Hepatocyte (in vitro differentiated cells): ENCODE results near the gene RPL28. TPM values are rescaled to one million over a fixed set of nuclear protein-coding genes. Genes with fewer than 3 reads are reported as not detected.

Experiments used
- DNase-seq: peaks from one replicate; pipeline ENCODE4 v3.0.0-alpha.2; 2016; ENCODE audit warnings: low spot score
- H2AFZ ChIP-seq: fragments of 200-600 bp; sonication (generic); 2 replicates; pipeline ENCODE4 v1.6.0; 2016; ENCODE audit warnings: antibody characterized with exemption, mild to moderate bottlenecking
- H3K27ac ChIP-seq: fragments of 200-600 bp; sonication (generic); 2 replicates; pipeline ENCODE4 v1.5.1; 2016; ENCODE audit warnings: mild to moderate bottlenecking
- H3K27me3 ChIP-seq: fragments of 200-600 bp; sonication (generic); 2 replicates; pipeline ENCODE4 v1.6.1; 2016
- H3K36me3 ChIP-seq: fragments of 200-600 bp; sonication (generic); replicated peaks from 2 replicates; pipeline ENCODE4 v1.5.1; 2016; ENCODE audit warnings: low read depth; ENCODE audit not compliant: insufficient read depth
- H3K4me1 ChIP-seq: fragments of 200-600 bp; sonication (generic); 2 replicates; pipeline ENCODE4 v1.5.1; 2016; ENCODE audit warnings: mild to moderate bottlenecking, moderate library complexity; ENCODE audit not compliant: insufficient read depth
- H3K4me2 ChIP-seq: fragments of 200-600 bp; sonication (generic); 2 replicates; pipeline ENCODE4 v1.6.0; 2016
- H3K4me3 ChIP-seq: fragments of 200-600 bp; sonication (generic); 2 replicates; pipeline ENCODE4 v1.5.1; 2016; ENCODE audit warnings: mild to moderate bottlenecking
- H3K79me2 ChIP-seq: fragments of 200-600 bp; sonication (generic); 2 replicates; pipeline ENCODE4 v1.6.0; 2017; ENCODE audit warnings: mild to moderate bottlenecking
- H3K9me2 ChIP-seq: fragments of 200-600 bp; sonication (generic); replicated peaks from 2 replicates; pipeline ENCODE4 v1.6.0; 2017; ENCODE audit warnings: mild to moderate bottlenecking; ENCODE audit not compliant: insufficient read depth
- H3K9me3 ChIP-seq: fragments of 200-600 bp; sonication (generic); 2 replicates; pipeline ENCODE4 v1.5.1; 2016; ENCODE audit warnings: low read depth, mild to moderate bottlenecking
- H4K20me1 ChIP-seq: fragments of 200-600 bp; sonication (generic); 2 replicates; pipeline ENCODE4 v1.6.0; 2016; ENCODE audit warnings: mild to moderate bottlenecking; ENCODE audit not compliant: insufficient read depth, poor library complexity, severe bottlenecking
- CTCF ChIP-seq: fragments of 200-600 bp; sonication (generic); IDR thresholded peaks from 2 replicates; pipeline ENCODE4 v1.5.1; 2016; ENCODE audit warnings: antibody characterized with exemption, mild to moderate bottlenecking; ENCODE audit not compliant: poor library complexity
- EZH2 ChIP-seq: fragments of 200-600 bp; sonication (generic); IDR thresholded peaks from 2 replicates; pipeline ENCODE4 v1.6.1; 2016; ENCODE audit warnings: antibody characterized with exemption, mild to moderate bottlenecking, borderline replicate concordance
- EZH2phosphoT487 ChIP-seq: fragments of 200-600 bp; sonication (generic); IDR thresholded peaks from one replicate; pipeline ENCODE4 v1.6.1; 2018; ENCODE audit warnings: antibody characterized with exemption, mild to moderate bottlenecking, low read depth, moderate library complexity; ENCODE audit not compliant: unreplicated experiment, severe bottlenecking
- WGBS: methylation state at CpG from one replicate; pipeline ENCODE4 v1.1.6; 2016; ENCODE audit warnings: low lambda C conversion rate; ENCODE audit errors: missing lambda C conversion rate; 5-methylcytosine and 5-hydroxymethylcytosine counted together
- polyA plus RNA-seq: library from polyadenylated mRNA; unstranded; fragments of >200 nt; fragmentation: Nextera tagmentation; extraction: Ambion mirVana; gene quantifications from 2 replicates; pipeline ENCODE4 v1.2.1, GENCODE V29; 2016
- total RNA-seq: library from RNA; depleted of rRNA; stranded (reverse); fragments of >200 nt; gene quantifications from 2 replicates; pipeline ENCODE4 v1.2.3, GENCODE V29; 2014

Gene RPL28
- total and polyA plus RNA-seq, 2 experiments from 2014 or later, result 437 to 604 TPM

- Histone ChIP-seq H3K9me2 (no peaks in the 10 kb centered on the region), H3K9me3 (no peaks in the 10 kb centered on the region), H3K4me1 (no peaks in the 10 kb centered on the region), H2AFZ (no peak overlapping the region), H3K79me2 (peaks cover 16% of the 10 kb centered on the region), H3K27me3 (no peaks in the 10 kb centered on the region), H3K36me3 (no peaks in the 10 kb centered on the region), H4K20me1 (peaks cover 5% of the 10 kb centered on the region), H3K4me2 (peak overlapping the region; percentile 94), H3K27ac (no peak overlapping the region), H3K4me3 (no peak overlapping the region)
- DNase-seq, result no peak
- WGBS, result 90% methylated on average over 29 of the region's 50 CpGs
- no peak for TF ChIP-seq CTCF
- TF ChIP-seq EZH2, result no peak
- TF ChIP-seq EZH2phosphoT487, result no peak
Measured at GRCh38 chr19:55341595-55342531, 43.9 kb upstream of the RPL28 start.

GRCh38 chr19:55344444-55344843, 41.3 kb upstream of the RPL28 start:
- Histone ChIP-seq H2AFZ (no peak overlapping the region), H4K20me1 (peaks cover 5% of the 10 kb centered on the region), H3K79me2 (peaks cover 16% of the 10 kb centered on the region), H3K4me1 (no peaks in the 10 kb centered on the region), H3K36me3 (no peaks in the 10 kb centered on the region), H3K4me2 (no peak overlapping the region), H3K4me3 (no peak overlapping the region), H3K27me3 (no peaks in the 10 kb centered on the region), H3K27ac (no peak overlapping the region), H3K9me3 (no peaks in the 10 kb centered on the region), H3K9me2 (no peaks in the 10 kb centered on the region)
- DNase-seq, result no peak
- 88% methylated on average over 9 of the region's 9 CpGs for WGBS
- TF ChIP-seq EZH2, result no peak
- TF ChIP-seq CTCF, result no peak

GRCh38 chr19:55345101-55345817, 40.5 kb upstream of the RPL28 start:
- no peak overlapping the region for H3K4me3 ChIP-seq
- DNase-seq, result no peak
- 96% methylated on average over 22 of the region's 22 CpGs for WGBS
- peaks cover 13% of the 10 kb centered on the region for H3K79me2 ChIP-seq
- H3K36me3 ChIP-seq, result no peaks in the 10 kb centered on the region
- H4K20me1 ChIP-seq, result peaks cover 5% of the 10 kb centered on the region
- H3K4me2 ChIP-seq, result no peak overlapping the region
- H3K27ac ChIP-seq, result no peak overlapping the region
- H2AFZ ChIP-seq, result no peak overlapping the region
- no peaks in the 10 kb centered on the region for H3K4me1 ChIP-seq
- H3K9me3 ChIP-seq, result no peaks in the 10 kb centered on the region
- TF ChIP-seq CTCF, result no peak
- no peak for TF ChIP-seq EZH2phosphoT487
- no peak for TF ChIP-seq EZH2
- no peaks in the 10 kb centered on the region for H3K9me2 ChIP-seq
- no peaks in the 10 kb centered on the region for H3K27me3 ChIP-seq
